Forelimb muscle (tissue), 1 donor: ENCODE results near the gene XXYLT1. TPM values are rescaled to one million over a fixed set of nuclear protein-coding genes. Genes with fewer than 3 reads are reported as not detected.
"Not testable (repeated sequence)": the region's sequence is repeated elsewhere in the genome, so short reads cannot be mapped to it uniquely, and the experiment has no call there.

Experiments
- DNase-seq: peaks from one replicate; pipeline ENCODE4 v3.0.0-alpha.2; 2013; ENCODE audit warnings: low read depth
- polyA plus RNA-seq: library from polyadenylated mRNA; unstranded; fragments of 120-200 nt; gene quantifications from one replicate; pipeline ENCODE4 v1.2.1, GENCODE V29; 2013; ENCODE audit not compliant: insufficient read length

The XXYLT1 gene
- 21.3 TPM for polyA plus RNA-seq

DNA sequence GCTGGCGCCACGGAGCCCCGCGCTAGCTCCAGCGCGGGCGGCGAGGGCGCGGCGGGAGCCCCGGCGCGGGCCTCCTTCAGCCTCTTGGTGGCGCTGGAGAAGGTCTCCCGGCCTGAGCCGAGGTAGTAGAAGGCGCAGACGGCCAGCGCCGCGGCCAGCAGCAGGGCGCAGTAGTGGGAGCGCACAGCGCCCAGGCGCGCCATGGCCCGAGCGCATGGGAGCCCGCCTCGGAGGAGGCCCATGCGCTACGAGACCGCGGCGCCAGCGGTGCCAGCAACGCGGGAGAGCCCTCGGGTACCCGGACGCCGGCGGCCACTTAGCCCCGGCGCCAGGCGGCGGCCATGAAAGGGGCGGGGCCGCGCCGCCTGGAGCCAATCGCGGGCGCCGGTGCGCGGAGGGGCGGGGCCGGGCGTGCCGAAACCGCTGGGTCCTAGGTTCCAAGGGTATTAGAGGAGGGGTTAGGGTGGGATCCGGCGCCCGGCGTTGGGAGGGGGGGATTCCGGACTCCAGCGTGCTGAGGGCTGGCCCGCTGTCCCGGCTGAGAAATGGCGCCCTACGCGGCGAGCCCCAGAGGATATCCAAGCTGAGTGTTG lies at the start of gene XXYLT1:
XXYLT1 (minus strand) TSS at position 343 of the 593 bp plus-strand sequence; CDS start at position 242, 101 bp downstream.
- DNase-seq: peak; percentile 53

DNA sequence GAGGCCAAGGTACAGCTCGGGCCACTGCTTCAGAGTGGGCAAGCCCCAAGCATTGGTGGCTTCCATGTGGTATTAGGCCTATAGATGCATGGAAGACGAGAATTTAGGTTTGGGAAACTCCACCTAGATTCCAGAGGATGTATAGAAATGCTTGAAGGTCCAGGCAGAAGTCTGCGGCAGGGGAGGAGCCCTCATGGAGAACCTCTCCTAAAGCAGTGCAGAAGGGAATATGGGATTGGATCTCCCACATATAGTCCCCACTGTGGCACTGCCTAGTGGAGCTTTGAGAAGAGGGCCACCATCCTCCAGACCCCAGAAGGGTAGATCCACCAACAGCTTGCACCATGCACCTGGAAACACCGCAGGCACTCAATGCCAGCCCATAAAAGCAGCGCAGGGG lies 48.1 kb upstream of the XXYLT1 start:
- no peak for DNase-seq

DNA sequence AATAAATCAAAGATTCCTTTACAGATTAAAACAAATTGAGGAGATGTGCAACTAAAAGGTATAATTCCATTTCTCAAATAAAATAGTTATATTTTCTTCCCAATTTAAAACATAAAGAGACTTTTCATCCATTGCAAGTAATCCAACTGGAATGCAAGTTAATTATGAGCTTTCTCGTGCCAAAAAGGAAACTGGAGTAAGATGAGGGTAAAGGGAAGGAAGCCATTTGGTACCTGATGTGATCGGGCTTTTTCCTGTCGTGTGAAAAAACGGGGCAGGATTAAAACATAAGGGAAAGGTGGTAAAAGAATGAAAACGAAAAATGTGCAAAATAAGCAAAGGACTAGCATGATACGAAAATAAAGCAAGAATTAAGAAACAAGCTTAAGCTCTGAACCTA lies 41.8 kb upstream of the XXYLT1 start:
- no peak for DNase-seq

DNA sequence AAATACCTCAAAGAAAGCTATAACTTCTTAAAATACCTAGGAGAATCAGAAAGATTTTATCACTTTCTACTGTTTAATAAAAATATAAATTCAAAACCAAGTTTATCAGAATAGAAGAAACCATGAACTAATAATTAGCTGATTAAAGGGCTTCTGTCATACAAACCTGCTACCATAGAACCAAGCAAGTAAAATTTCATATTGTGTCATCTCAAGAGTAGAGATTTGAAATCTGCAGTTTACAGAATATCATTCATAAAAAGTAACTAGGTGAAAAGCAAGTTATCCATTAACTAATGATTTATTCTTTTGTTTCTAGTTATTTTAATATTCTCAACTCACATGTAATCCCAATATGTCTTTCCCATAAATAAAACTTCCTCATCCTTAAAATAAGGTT lies 36.8 kb upstream of the XXYLT1 start:
- no peak for DNase-seq

- DNase-seq: no peak
These were observed 35.4 kb upstream of the XXYLT1 start for GRCh38 chr3:195306369-195306768.

DNA sequence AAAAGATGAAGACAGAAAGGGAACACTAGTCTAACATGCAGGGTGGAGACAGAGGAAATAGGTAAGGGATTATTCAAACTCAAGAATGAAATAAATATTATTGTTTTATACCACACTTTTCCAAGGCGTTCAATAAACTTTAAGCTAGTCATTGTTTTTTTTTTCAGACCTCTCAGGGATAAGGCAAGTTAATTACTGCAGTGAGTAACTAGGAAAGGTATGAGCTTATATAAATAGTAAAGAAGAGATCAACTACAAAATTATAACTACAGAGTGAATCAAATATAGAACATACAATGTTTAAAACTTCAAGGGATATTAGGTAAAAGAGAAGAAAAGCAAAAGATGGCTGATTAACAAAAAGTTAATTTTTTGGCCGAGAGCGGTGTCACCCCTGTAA lies 31.5 kb upstream of the XXYLT1 start:
- no peak for DNase-seq

DNA sequence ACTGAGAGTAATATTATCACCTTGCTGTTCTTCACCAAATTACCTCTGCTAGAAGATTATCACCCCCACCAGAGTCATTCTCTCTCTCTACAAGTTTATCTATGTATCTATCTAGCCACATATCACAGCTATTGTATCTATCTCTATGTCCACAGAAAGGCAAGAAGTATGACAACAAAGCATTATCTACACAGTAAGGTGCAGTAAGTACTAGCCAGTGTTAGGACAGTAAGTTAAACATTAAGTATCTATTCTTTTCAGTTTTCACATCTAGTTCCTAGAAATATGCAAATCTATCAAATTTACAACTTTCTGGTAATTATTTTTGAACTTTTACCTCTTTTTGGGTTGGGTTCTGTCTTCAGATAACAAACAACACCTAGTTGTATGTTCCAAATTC lies 26.5 kb upstream of the XXYLT1 start:
- no peak for DNase-seq

- DNase-seq: no peak
These were observed 25.7 kb upstream of the XXYLT1 start for GRCh38 chr3:195296662-195297061.

- no peak for DNase-seq
These were observed 20.2 kb upstream of the XXYLT1 start for GRCh38 chr3:195291121-195291520.

DNA sequence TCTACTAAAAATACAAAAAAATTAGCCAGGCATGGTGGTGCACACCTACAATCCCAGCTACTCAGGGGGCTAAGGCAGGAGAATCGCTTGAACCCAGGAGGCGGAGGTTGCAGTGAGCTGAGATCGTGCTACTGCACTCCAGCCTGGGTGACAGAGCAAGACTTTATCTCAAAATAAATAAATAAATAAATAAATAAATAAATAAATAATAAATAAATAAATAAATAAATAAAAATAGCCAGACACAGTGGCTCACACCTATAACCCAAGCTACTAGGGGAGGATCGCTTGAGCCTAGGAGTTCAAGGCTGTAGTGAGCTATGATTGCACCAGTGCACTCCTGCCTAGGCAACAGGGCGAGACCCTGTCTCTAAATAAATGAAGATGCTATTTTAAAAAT lies 19.7 kb upstream of the XXYLT1 start:
- not testable (repeated sequence) for DNase-seq

- DNase-seq: no peak
These were observed 15.3 kb upstream of the XXYLT1 start for GRCh38 chr3:195286115-195286872.

GRCh38 chr3:195285372-195285771 lies 14.4 kb upstream of the XXYLT1 start:
- no peak for DNase-seq

- DNase-seq: no peak
These were observed 13.9 kb upstream of the XXYLT1 start for GRCh38 chr3:195284842-195285241.

DNA sequence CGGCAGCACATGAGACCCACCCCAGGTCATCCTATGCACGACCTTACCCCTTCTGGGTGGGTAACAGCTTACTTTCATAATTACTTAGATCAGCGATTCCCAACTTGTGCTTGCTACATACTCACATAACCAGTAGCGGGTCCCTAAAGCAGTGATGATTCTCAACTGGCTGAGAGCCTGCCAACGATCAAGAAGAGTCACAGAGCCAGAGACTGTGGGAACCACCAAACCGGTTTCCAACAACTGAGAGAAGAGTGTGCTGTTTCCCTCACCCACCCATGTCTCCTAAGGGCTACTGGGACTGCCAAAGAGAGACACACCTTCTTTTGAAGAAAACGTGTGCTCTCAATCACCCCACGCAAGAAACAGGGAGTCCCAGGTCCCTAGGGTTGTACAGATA lies 12.0 kb upstream of the XXYLT1 start:
- DNase-seq: no peak

DNA sequence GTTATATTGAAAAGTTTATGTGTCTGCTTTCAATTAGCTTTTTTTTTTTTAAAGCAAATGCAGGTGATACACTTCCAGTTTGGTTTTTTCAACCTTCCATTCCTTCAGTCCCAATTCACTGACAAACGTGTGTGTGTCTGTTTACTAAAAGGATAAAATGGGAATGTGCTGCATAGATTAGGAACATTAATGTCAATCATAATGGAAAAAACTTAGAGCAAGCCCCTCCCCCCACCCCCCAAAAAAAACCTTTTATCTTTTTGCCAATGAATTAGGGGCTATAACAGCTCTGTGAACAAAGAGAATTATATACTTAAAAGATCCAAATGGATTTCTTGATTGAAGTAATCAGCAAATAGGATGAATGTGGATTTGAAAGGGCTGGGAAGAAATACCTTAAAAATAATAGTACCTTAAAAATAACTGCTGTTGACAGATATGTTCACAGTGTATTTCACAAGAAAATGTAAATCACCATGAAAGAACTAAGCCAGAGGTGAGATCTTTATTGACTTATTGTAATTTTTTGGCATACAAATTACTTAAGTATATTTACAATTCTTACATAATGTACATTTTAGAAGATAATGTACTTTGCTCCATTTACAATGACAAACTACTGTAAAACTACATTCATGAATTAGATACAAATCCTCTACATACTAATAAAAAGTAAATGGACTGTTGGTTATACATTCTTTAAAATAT lies 3.5 kb upstream of the XXYLT1 start:
- DNase-seq: no peak

DNA sequence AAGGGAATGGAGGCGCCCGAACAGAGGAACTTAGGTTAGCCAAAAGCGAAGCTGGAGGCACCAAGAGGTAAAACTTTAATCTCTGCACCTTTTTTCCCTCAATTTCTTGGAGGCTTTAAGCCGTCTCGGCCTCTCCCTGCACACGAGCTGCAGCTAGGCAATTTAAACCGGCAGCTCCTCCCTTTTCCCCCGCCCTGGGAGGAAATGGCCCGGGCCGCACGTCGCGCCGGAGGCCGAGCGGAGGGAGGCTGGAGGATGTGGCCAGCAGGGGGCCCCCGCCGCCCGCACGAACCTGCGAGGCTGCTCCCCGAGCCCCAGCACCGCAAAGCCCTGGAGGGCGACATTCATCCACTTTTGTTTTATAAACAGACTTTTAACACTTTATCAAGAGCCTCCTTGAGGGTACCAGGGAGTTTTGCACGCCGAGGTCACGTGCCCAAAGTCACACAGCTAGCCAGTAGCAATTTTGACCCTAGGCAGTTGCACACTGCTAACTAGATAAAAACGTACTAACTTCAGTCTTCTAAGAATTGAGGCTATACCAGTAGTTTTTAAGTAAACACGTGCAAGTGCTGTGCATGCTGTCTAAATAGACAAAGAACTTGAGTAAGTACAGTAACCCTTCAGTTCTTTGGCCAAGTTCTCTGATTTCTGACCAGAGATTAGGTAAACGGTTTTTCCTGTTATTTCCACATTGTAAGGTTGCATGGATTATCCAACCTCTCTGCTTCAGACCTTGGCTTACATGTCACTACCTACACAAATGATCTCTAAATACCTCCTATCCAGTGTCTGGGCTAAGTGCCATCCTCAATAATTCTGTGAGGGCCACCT lies 668 bp upstream of the XXYLT1 start:
- peak; percentile 59 for DNase-seq

DNA sequence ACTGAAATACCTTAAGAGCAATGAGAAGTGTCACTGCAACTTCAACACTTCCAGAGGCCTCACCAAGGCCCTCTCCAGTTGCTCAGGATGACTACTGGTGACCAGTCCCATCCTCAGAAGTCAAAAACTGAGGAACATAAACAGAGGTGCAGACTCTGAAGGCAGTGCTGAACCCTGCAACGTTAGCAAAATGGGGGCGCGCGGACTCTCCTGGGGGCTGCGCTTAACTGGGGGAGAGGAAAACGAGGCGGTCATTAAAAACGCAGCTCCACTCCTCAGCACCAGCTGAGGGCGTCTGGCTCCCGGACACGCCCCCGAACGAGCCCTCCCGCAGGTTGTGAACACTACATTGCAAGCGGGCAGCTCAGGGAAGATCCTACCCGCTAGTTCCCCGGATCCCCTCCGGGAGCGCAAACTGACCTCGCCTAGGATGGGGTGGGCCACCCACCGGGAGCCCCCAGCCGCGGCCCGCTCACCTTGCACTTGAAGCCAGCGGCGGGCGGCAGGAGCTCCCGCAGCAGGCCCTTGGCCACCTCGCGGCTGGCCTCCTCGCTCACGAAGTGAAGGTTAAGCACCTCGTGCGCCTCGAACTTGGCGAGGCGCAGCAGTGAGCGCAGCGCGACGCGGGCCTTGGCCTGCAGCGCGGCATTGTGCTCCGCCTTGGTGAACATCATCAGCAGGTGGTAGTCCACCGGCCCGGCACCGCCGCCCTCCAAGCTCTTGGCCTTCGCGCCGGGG lies 711 bp downstream of the XXYLT1 start:
- no peak for DNase-seq

- DNase-seq: no peak
These were observed 1.4 kb downstream of the XXYLT1 start for GRCh38 chr3:195269375-195270078.

DNA sequence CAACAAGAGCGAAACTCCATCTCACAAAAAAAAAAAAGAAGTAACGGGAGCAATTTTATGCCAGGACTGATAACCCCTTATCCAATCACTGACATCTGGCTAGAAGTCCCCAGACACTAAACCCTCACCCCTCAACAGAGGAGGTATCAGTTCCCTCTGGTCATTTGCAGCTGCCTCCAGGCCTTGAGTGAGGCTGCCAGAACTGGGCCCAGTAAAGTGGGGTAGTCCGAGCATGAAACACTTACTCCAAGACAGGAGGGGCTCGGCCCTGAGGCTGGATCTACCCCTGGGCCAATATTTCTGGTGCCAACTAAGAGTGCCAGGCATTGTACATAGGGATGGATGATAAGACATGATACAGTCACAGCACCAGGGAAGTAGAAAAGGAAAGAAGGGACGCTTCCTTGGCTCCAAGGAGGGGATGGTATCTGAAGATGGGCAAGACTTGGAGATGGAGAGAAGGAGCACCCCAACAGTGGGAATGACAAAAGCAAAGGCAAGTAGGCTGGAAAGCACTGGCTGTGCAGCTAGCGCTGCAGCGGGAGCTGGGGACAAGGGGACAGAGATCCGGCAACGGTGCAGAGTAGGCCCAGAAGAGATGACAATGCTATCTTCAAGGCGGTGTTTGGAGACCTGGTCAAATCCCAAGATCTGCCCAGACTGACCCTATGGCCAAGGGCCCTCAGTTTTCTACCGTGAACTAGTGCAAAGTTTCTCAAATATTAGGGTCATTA lies 2.2 kb downstream of the XXYLT1 start:
- no peak for DNase-seq

- no peak for DNase-seq
These were observed 3.9 kb downstream of the XXYLT1 start for GRCh38 chr3:195267096-195267495.
